Measurements from ENCODE around the gene CABP4.
"Not testable (repeated sequence)": the region's sequence is repeated elsewhere in the genome, so short reads cannot be mapped to it uniquely, and the experiment has no call there.

CABP4 gene

GRCh38 chr11:67483831-67484665 lies 28.9 kb downstream of the CABP4 start:
- no peak for DNase-seq (ENCODE audit: low read depth in 1 of 2, low spot score in 1 of 2)
- Histone ChIP-seq H3K27me3 (ENCODE audit: insufficient read depth, poor library complexity, severe bottlenecking) (no peaks in the 10 kb centered on the region), H3K27ac (replicated peaks) (no peak overlapping the region), H3K4me3 (replicated peaks; ENCODE audit: insufficient read depth, low read length) (no peak overlapping the region)
- no peak for TF ChIP-seq SPI1 (IDR thresholded peaks at IDR 0.05; ENCODE audit: borderline replicate concordance, low read depth)
- no peak for TF ChIP-seq REST (IDR thresholded peaks at IDR 0.05; ENCODE audit: insufficient replicate concordance, low read depth)
- TF ChIP-seq GABPA (IDR thresholded peaks at IDR 0.05; ENCODE audit: low read depth), result no peak
- TF ChIP-seq POLR2AphosphoS5 (IDR thresholded peaks at IDR 0.05; ENCODE audit: low read depth), result no peak
- TF ChIP-seq CTCF (IDR thresholded peaks at IDR 0.05; ENCODE audit: insufficient read depth, low read length), result no peak

DNA sequence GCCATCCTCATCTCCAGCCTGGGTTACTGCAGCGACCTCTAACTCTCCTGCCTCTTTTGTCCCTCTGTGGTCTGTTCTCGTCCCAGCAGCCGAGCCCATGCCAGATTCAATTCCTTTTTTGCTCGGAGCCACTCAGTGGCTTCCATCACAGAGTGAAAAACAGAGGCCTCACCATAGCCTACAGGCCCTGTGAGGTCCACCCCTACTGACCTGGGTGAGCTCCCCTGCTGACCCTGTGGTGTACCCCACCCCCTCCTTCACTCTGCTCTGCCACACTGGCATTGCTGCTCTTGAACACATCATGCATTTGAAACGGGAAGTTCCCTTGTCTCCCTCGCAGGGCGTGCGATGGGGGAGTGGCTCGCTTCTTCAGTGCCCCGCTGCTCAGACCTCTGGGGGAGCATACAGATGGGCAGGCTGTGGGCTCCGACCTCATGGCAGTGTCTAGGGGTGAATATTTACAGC lies 29.7 kb downstream of the CABP4 start:
- Histone ChIP-seq H3K27ac (replicated peaks) (no peak overlapping the region), H3K4me3 (replicated peaks; ENCODE audit: insufficient read depth, low read length) (no peak overlapping the region), H3K27me3 (ENCODE audit: insufficient read depth, poor library complexity, severe bottlenecking) (no peaks in the 10 kb centered on the region)
- peak; percentile 51 to 76 for DNase-seq (ENCODE audit: low read depth in 1 of 2, low spot score in 1 of 2)
- TF ChIP-seq POLR2AphosphoS5 (IDR thresholded peaks at IDR 0.05; ENCODE audit: low read depth) (no peak), SPI1 (IDR thresholded peaks at IDR 0.05; ENCODE audit: borderline replicate concordance, low read depth) (peak; percentile 47; the same call in 1 of the 2 replicates)

DNA sequence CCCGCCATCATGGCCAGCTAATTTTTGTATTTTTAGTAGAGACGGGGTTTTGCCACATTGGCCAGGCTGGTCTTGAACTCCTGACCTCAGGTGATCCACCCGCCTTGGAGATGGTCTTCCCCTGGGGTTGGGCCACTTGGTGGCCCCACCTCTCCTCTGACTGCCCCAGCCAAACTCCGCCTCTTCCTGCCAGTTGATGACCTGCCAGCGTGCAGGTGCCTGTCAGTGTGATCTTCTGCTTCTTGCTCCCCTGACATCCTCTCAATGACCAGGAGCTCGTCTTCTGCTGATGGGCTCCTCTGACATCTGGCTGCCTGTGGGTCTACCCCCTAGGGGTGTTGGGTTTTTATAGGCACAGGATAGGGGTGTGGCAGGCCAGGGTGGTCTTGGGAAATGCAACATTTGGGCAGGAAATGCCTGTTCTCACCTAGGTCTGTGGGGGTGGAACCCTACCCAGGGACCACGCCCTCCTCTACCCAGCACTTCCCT lies 30.8 kb downstream of the CABP4 start:
- DNase-seq (ENCODE audit: low read depth in 1 of 2, low spot score in 1 of 2), result not testable (repeated sequence)

DNA sequence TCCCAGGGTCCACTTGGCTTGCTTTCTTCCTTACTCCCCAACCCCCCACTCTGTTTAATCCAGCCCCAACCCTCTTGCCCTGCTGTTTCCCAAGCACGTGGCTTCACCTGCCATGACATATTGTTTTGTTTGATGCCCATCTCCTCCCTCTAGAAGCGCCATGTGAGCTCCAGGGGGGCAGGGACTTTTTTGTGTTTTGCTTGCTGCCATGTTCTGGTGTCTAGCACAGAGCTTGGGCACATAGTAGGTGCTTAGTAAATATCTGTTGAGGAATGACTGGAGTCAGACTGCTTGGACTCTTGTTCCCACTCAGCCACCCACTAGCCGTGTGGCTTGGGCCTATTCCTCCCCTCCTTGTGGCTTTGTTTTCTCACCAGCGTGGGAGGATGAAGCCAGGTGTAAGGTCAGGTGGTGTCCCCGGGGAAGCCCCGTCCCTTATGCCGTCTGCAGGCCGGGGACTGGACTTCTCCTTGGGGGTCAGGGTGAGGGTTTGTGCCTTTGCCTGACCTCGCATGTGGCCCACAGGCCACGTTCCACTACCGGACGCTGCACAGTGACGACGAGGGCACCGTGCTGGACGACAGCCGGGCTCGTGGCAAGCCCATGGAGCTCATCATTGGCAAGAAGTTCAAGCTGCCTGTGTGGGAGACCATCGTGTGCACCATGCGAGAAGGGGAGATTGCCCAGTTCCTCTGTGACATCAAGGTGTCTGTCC lies 31.5 kb downstream of the CABP4 start:
- no peak for TF ChIP-seq REST (IDR thresholded peaks at IDR 0.05; ENCODE audit: insufficient replicate concordance, low read depth)
- TF ChIP-seq GABPA (IDR thresholded peaks at IDR 0.05; ENCODE audit: low read depth), result no peak
- TF ChIP-seq POLR2AphosphoS5 (IDR thresholded peaks at IDR 0.05; ENCODE audit: low read depth), result no peak
- no peak for TF ChIP-seq CTCF (IDR thresholded peaks at IDR 0.05; ENCODE audit: insufficient read depth, low read length)
- no peak for TF ChIP-seq SPI1 (IDR thresholded peaks at IDR 0.05; ENCODE audit: borderline replicate concordance, low read depth)
- no peak overlapping the region for H3K4me3 ChIP-seq (replicated peaks; ENCODE audit: insufficient read depth, low read length)
- H3K27ac ChIP-seq (replicated peaks), result no peak overlapping the region

More for the DNA sequence above, 30.8 kb downstream of the CABP4 start:
- H3K27ac ChIP-seq (replicated peaks); H3K27me3 ChIP-seq (ENCODE audit: insufficient read depth, poor library complexity, severe bottlenecking); H3K4me3 ChIP-seq (replicated peaks; ENCODE audit: insufficient read depth, low read length): not testable (repeated sequence)

More for the DNA sequence above, 31.5 kb downstream of the CABP4 start:
- H3K27me3 ChIP-seq (ENCODE audit: insufficient read depth, poor library complexity, severe bottlenecking), result no peaks in the 10 kb centered on the region
- no peak for DNase-seq (ENCODE audit: low read depth in 1 of 2, low spot score in 1 of 2)

Measured in HL-60 (cell line).